HepG2 (cell line): ENCODE results near the gene SLX9. TPM values are rescaled to one million over a fixed set of nuclear protein-coding genes. Genes with fewer than 3 reads are reported as not detected.
A peak's percentile ranks its signal among the peaks of the same experiment; 100 is the strongest.

ENCODE experiments used
- ASH2L ChIP-seq: fragments of 300-600, 200-600 bp; sonication (generic); IDR thresholded peaks from 2 replicates; pipeline ENCODE4 v1.7.0; 2017; ENCODE audit warnings: low read depth, mild to moderate bottlenecking, moderate library complexity, mixed read lengths, low read length; ENCODE audit not compliant: insufficient read length
- IRF1 ChIP-seq: sonication (generic); formaldehyde crosslinking; IDR thresholded peaks from 2 replicates; pipeline ENCODE4 v1.4.0; 2020; ENCODE audit warnings: low read depth, mild to moderate bottlenecking, missing genetic modification reagents
- IRF9 ChIP-seq: sonication (generic); formaldehyde crosslinking; IDR thresholded peaks from 2 replicates; pipeline ENCODE4 v1.8.0; 2022; ENCODE audit warnings: missing genetic modification reagents, mild to moderate bottlenecking, borderline replicate concordance
- LCORL ChIP-seq, 2 experiments: fragments of 450-650 bp in 1 of 2; sonication (generic) in 1 of 2; formaldehyde crosslinking in 1 of 2; IDR thresholded peaks; 2 replicates each; pipeline versions ENCODE4 v1.5.0 to v1.6.1; 2017 to 2020; ENCODE audit warnings: antibody characterized with exemption in 1 of 2, missing genetic modification reagents in 1 of 2
- NRL ChIP-seq: sonication (generic); formaldehyde crosslinking; IDR thresholded peaks from 2 replicates; pipeline ENCODE4 v1.5.0; 2020; ENCODE audit warnings: missing genetic modification reagents, mild to moderate bottlenecking, moderate library complexity, borderline replicate concordance
- TEF ChIP-seq: sonication (generic); formaldehyde crosslinking; IDR thresholded peaks from 2 replicates; pipeline ENCODE4 v1.5.0; 2020; ENCODE audit warnings: missing genetic modification reagents
- ZBTB40 ChIP-seq, 2 experiments: fragments of 450-650 bp in 1 of 2; sonication (generic) in 1 of 2; formaldehyde crosslinking in 1 of 2; IDR thresholded peaks; 2 replicates each; pipeline versions ENCODE4 v1.6.1 to v1.8.0; 2016 to 2022; ENCODE audit warnings: antibody characterized with exemption in 1 of 2, mild to moderate bottlenecking in 1 of 2, missing genetic modification reagents in 1 of 2
- ZNF230 ChIP-seq: sonication (generic); formaldehyde crosslinking; IDR thresholded peaks from 2 replicates; pipeline ENCODE4 v1.4.0; 2020; ENCODE audit warnings: mild to moderate bottlenecking, missing genetic modification reagents
- ZNF556 ChIP-seq: sonication (generic); formaldehyde crosslinking; IDR thresholded peaks from 2 replicates; pipeline ENCODE4 v1.4.0; 2020; ENCODE audit warnings: mild to moderate bottlenecking, missing genetic modification reagents, borderline replicate concordance
- polyA plus RNA-seq, 8 experiments: library from polyadenylated mRNA; depleted of rRNA in 3 of 8; stranded (reverse) in 7 of 8; unstranded in 1 of 8; fragments of >200 nt; fragmentation: Illumina TruSeq in 4 of 8; extraction: Trizol in 4 of 8; gene quantifications; 2 replicates each; pipeline versions ENCODE4 v1.2.1 to v1.2.3, GENCODE V29; 2011 to 2016; ENCODE audit warnings: low read depth in 4 of 8, missing spikeins in 1 of 8, mixed read lengths in 1 of 8; ENCODE audit not compliant: insufficient read depth in 1 of 8
- total RNA-seq, 5 experiments: library from RNA; depleted of rRNA; stranded (reverse); fragments of >200 nt; fragmentation: Illumina TruSeq; extraction: Trizol; gene quantifications; 2 replicates each; pipeline ENCODE4 v1.2.3, GENCODE V29; 2016; ENCODE audit warnings: low read depth in 1 of 5

The SLX9 gene
- total and polyA plus RNA-seq, 2 of the 13 experiments (the other 11 are each of a cell fraction or from before 2014, with no cell fraction given), result 21.0 to 47.1 TPM

- TF ChIP-seq TEF (no peak), LCORL (IDR thresholded peaks at IDR 0.05) (peak; percentile 29; the same call in 1 of the 2 replicates), LCORL (CRISPR knock-in tag; IDR thresholded peaks at IDR 0.05) (no peak), ZNF230 (CRISPR knock-in tag) (no peak), NRL (no peak), ZBTB40 (IDR thresholded peaks at IDR 0.05) (0 out of 2 replicates have a peak, but pooled peaks have one; percentile 1), ZBTB40 (CRISPR knock-in tag; IDR thresholded peaks at IDR 0.05) (no peak), ZNF556 (CRISPR knock-in tag) (no peak), IRF1 (CRISPR knock-in tag) (no peak), IRF9 (CRISPR knock-in tag) (no peak), ASH2L (no peak)
These were observed 35.5 kb upstream of the SLX9 start (continued) for GRCh38 chr21:44904141-44904923.
